ENCODE results near the gene NDUFS8.
"Not testable (repeated sequence)": the region's sequence is repeated elsewhere in the genome, so short reads cannot be mapped to it uniquely, and the experiment has no call there.

- TF ChIP-seq CTCF (conservative IDR thresholded peaks at IDR 0.05 in 1 of 2, IDR thresholded peaks at IDR 0.05 in 1 of 2; ENCODE audit: extremely low read depth in 1 of 2, insufficient read depth in 1 of 2, low read depth in 1 of 2, low read length in 2 of 2); EZH2 (IDR thresholded peaks at IDR 0.05; ENCODE audit: borderline replicate concordance, low read length): not testable (repeated sequence)
These were observed 38.9 kb upstream of the NDUFS8 start for GRCh38 chr11:67991347-67992121.
